Panc1 (cell line): ENCODE results near the gene RNASEH2A. TPM values are rescaled to one million over a fixed set of nuclear protein-coding genes. Genes with fewer than 3 reads are reported as not detected.
"Not testable (repeated sequence)": the region's sequence is repeated elsewhere in the genome, so short reads cannot be mapped to it uniquely, and the experiment has no call there.

Experiments
- ATAC-seq: fragments of 200-7000 bp; cut with Tn5 transposase; 2 replicates; pipeline ENCODE4 v1.9.1; 2020; ENCODE audit warnings: mild to moderate bottlenecking, moderate library complexity
- BruUV-seq: library from RNA; stranded (reverse); fragments of 400-500 nt; replicated peaks from 2 replicates; lab custom pipeline; 2021; lab: Mats Ljungman, UMichigan
- CTCF ChIA-PET: fragments of 300-600 bp; sonication (Branson Sonifier 250); formaldehyde crosslinking; loops from one replicate; lab custom pipeline; 2022; ENCODE audit warnings: antibody characterized with exemption; lab: Charles Lee
- POLR2A ChIA-PET: fragments of 300-600 bp; sonication (Branson Sonifier 250); formaldehyde crosslinking; loops from one replicate; lab custom pipeline; 2022; ENCODE audit warnings: antibody characterized with exemption; lab: Charles Lee
- DNase-seq: peaks from one replicate; pipeline ENCODE4 v3.0.0-alpha.2; 2010; ENCODE audit warnings: low read depth, low spot score
- H3K27ac ChIP-seq: 2 replicates; pipeline ENCODE4 v1.5.1; 2011; ENCODE audit warnings: mild to moderate bottlenecking, low read length, inconsistent platforms
- H3K27me3 ChIP-seq: fragments of 200-500 bp; sonication (Bioruptor generic); 2 replicates; pipeline ENCODE4 v1.6.0; 2014; ENCODE audit warnings: low read length, inconsistent platforms; ENCODE audit not compliant: control insufficient read depth, insufficient read depth
- H3K36me3 ChIP-seq: fragments of 200-500 bp; sonication (Bioruptor generic); 2 replicates; pipeline ENCODE4 v1.5.1; 2014; ENCODE audit warnings: inconsistent platforms, mild to moderate bottlenecking, low read length, moderate library complexity; ENCODE audit not compliant: control insufficient read depth, insufficient read depth
- H3K4me1 ChIP-seq: 2 replicates; pipeline ENCODE4 v1.5.1; 2011; ENCODE audit warnings: inconsistent platforms, mild to moderate bottlenecking, low read length, moderate library complexity; ENCODE audit not compliant: control insufficient read depth, insufficient read depth
- H3K4me3 ChIP-seq, 2 experiments: 2 replicates each; pipeline ENCODE4 v1.5.1; 2011 to 2012; ENCODE audit warnings: low read depth in 2 of 2, low read length in 2 of 2, mild to moderate bottlenecking in 2 of 2, inconsistent platforms in 1 of 2, moderate library complexity in 1 of 2
- H3K9me3 ChIP-seq: fragments of 200-500 bp; sonication (Bioruptor generic); 2 replicates; pipeline ENCODE4 v1.5.1; 2014; ENCODE audit warnings: low read depth, mild to moderate bottlenecking, inconsistent platforms, low read length, moderate library complexity; ENCODE audit not compliant: control insufficient read depth, insufficient read depth
- CTCF ChIP-seq: fragments of 450-650 bp; IDR thresholded peaks from 2 replicates; pipeline ENCODE4 v1.5.1; 2017; ENCODE audit warnings: mild to moderate bottlenecking
- POLR2AphosphoS5 ChIP-seq: IDR thresholded peaks from 2 replicates; pipeline ENCODE4 v1.6.1; 2012; ENCODE audit warnings: mild to moderate bottlenecking, low read depth, low read length, moderate library complexity
- REST ChIP-seq, 2 experiments: IDR thresholded peaks; 2 replicates each; pipeline ENCODE4 v1.6.1; 2011 to 2012; ENCODE audit warnings: low read depth in 2 of 2, control low read depth in 1 of 2, low read length in 1 of 2, mild to moderate bottlenecking in 1 of 2, moderate library complexity in 1 of 2; ENCODE audit not compliant: insufficient read depth in 1 of 2
- SIN3A ChIP-seq: IDR thresholded peaks from 2 replicates; pipeline ENCODE4 v1.6.1; 2012; ENCODE audit warnings: low read depth, mild to moderate bottlenecking, low read length, moderate library complexity, borderline replicate concordance; ENCODE audit not compliant: insufficient read depth
- TCF7L2 ChIP-seq: IDR thresholded peaks from 2 replicates; pipeline ENCODE4 v1.6.1; 2011; ENCODE audit warnings: mild to moderate bottlenecking, low read depth, low read length, inconsistent platforms
- in situ Hi-C: cut with HindIII; loops from 2 replicates; pipeline ENCODE4 v1.10.0; 2016; ENCODE audit warnings: low sequenced_read_pairs, low pct_unique_long_range_greater_than_20kb
- intact Hi-C: fragments of 100-400 bp; cut with micrococcal nuclease; formaldehyde crosslinking; loops from one replicate; pipeline ENCODE4 v1.10.0; 2022; ENCODE audit not compliant: unreplicated experiment
- total RNA-seq: library from RNA; stranded (reverse); gene quantifications from one replicate; pipeline ENCODE4 v1.2.1, GENCODE V29; 2021; ENCODE audit not compliant: unreplicated experiment

The RNASEH2A gene
- total RNA-seq, 1 experiment from 2014 or later, result 44.9 TPM

GRCh38 chr19:12815088-12815487, 8.7 kb downstream of the RNASEH2A start:
- BruUV-seq, result no TSS peak
- intact Hi-C loops (no loop called here), in situ Hi-C loops (no loop called here)
- no peak overlapping the region for H3K4me3 ChIP-seq
- ChIA-PET CTCF (interaction anchor here (0.7 kb wide), 1 partner anchor 49 kb away, joined by 7 read pairs; no protein-coding TSS in a partner anchor), POLR2A (no interaction called here)
- no peak for ATAC-seq
- H3K9me3 ChIP-seq, result no peaks in the 10 kb centered on the region
- H3K36me3 ChIP-seq, result no peaks in the 10 kb centered on the region
- no peak for DNase-seq
- no peaks in the 10 kb centered on the region for H3K27me3 ChIP-seq
- H3K4me1 ChIP-seq, result no peaks in the 10 kb centered on the region
- TF ChIP-seq TCF7L2 (no peak), REST (IDR thresholded peaks at IDR 0.05; ENCODE audit: insufficient read depth in 1 of 2, low read depth in 2 of 2, low read length in 1 of 2) (no peak), SIN3A (no peak)
- no peak overlapping the region for H3K27ac ChIP-seq

- intact Hi-C loops, result not testable (repeated sequence)
These were observed 10.8 kb downstream of the RNASEH2A start for GRCh38 chr19:12817188-12817587.

GRCh38 chr19:12817810-12818209, 11.4 kb downstream of the RNASEH2A start:
- ATAC-seq, H3K27ac ChIP-seq, DNase-seq, H3K27me3 ChIP-seq, POLR2A ChIA-PET, BruUV-seq, H3K4me1 ChIP-seq, in situ Hi-C loops, intact Hi-C loops, H3K4me3 ChIP-seq, H3K9me3 ChIP-seq, H3K36me3 ChIP-seq: not testable (repeated sequence)
- CTCF ChIA-PET, result interaction anchor here (0.7 kb wide), 1 partner anchor 22 kb away, joined by 6 read pairs; no protein-coding TSS in a partner anchor

More at GRCh38 chr19:12817188-12817587, 10.8 kb downstream of the RNASEH2A start:
- H3K4me1 ChIP-seq, POLR2A ChIA-PET, H3K4me3 ChIP-seq, H3K9me3 ChIP-seq, in situ Hi-C loops, ATAC-seq, H3K36me3 ChIP-seq, BruUV-seq, H3K27ac ChIP-seq, H3K27me3 ChIP-seq, CTCF ChIA-PET, DNase-seq: not testable (repeated sequence)

- ChIA-PET CTCF (no interaction called here), POLR2A (interaction anchor here (0.7 kb wide), 1 partner anchor 336 kb away, joined by 6 read pairs; no protein-coding TSS in a partner anchor)
- Histone ChIP-seq H3K36me3 (no peaks in the 10 kb centered on the region), H3K4me3 (no peak overlapping the region), H3K27me3 (no peaks in the 10 kb centered on the region), H3K9me3 (no peaks in the 10 kb centered on the region), H3K4me1 (no peaks in the 10 kb centered on the region), H3K27ac (no peak overlapping the region)
- ATAC-seq (no peak; the same call in 1 of the 2 replicates), DNase-seq (no peak)
- BruUV-seq, result no TSS peak
- TF ChIP-seq REST (IDR thresholded peaks at IDR 0.05; ENCODE audit: insufficient read depth in 1 of 2, low read depth in 2 of 2, low read length in 1 of 2) (no peak), POLR2AphosphoS5 (no peak), SIN3A (no peak), CTCF (no peak), TCF7L2 (no peak)
- in situ Hi-C loops, result no loop called here
- intact Hi-C loops, result no loop called here
These were observed 15.4 kb downstream of the RNASEH2A start for GRCh38 chr19:12821761-12822160.
